Natural killer cell (primary cell): Measurements from ENCODE around the gene SRGN. TPM values are rescaled to one million over a fixed set of nuclear protein-coding genes. Genes with fewer than 3 reads are reported as not detected.
A peak's percentile ranks its signal among the peaks of the same experiment; 100 is the strongest.

Experiments
- ATAC-seq, 3 donors: fragments of 150-1000 bp in 2 of 3; fragments of 200-7000 bp in 1 of 3; cut with Tn5 transposase; 1 replicate in 1 of 3; 2 replicates in 2 of 3; pipeline ENCODE4 v1.10.0; 2021; ENCODE audit warnings: mild to moderate bottlenecking in 2 of 3, moderate library complexity in 2 of 3
- DNase-seq, 2 donors: peaks; one replicate each; pipeline versions ENCODE4 v3.0.0 to v3.0.0-alpha.2; 2013 to 2021; ENCODE audit warnings: mixed read lengths in 1 of 2
- H3K27ac ChIP-seq: one replicate; pipeline ENCODE4 v1.5.1; 2013; ENCODE audit warnings: mild to moderate bottlenecking, low read length
- H3K27me3 ChIP-seq: one replicate; pipeline ENCODE4 v1.6.1; 2013; ENCODE audit warnings: low read length; ENCODE audit not compliant: control insufficient read depth, insufficient read depth
- H3K36me3 ChIP-seq: one replicate; pipeline ENCODE4 v1.6.1; 2013; ENCODE audit warnings: low read length; ENCODE audit not compliant: control insufficient read depth, insufficient read depth
- H3K4me1 ChIP-seq: one replicate; pipeline ENCODE4 v1.6.1; 2013; ENCODE audit warnings: low read length; ENCODE audit not compliant: control insufficient read depth, insufficient read depth
- H3K4me3 ChIP-seq: one replicate; pipeline ENCODE4 v1.5.1; 2013; ENCODE audit warnings: low read length
- H3K9me3 ChIP-seq: one replicate; pipeline ENCODE4 v1.6.1; 2013; ENCODE audit warnings: low read length; ENCODE audit not compliant: control insufficient read depth, insufficient read depth
- H3K27ac Mint-ChIP-seq, 2 donors: one replicate each; pipeline ENCODE4 v1.8.0; 2022; ENCODE audit warnings: mild to moderate bottlenecking in 2 of 2, mixed read lengths in 2 of 2, moderate library complexity in 1 of 2
- H3K27me3 Mint-ChIP-seq, 2 donors: one replicate each; pipeline ENCODE4 v1.8.0; 2022; ENCODE audit warnings: low read depth in 2 of 2, mixed read lengths in 2 of 2
- H3K36me3 Mint-ChIP-seq: one replicate; pipeline ENCODE4 v1.8.0; 2022; ENCODE audit warnings: mixed read lengths
- H3K4me1 Mint-ChIP-seq, 2 donors: one replicate each; pipeline ENCODE4 v1.8.0; 2022; ENCODE audit warnings: mixed read lengths in 2 of 2
- H3K4me3 Mint-ChIP-seq: one replicate; pipeline ENCODE4 v1.8.0; 2022; ENCODE audit warnings: mild to moderate bottlenecking, moderate library complexity, mixed read lengths
- H3K9me3 Mint-ChIP-seq, 2 donors: one replicate each; pipeline ENCODE4 v1.8.0; 2022; ENCODE audit warnings: mixed read lengths in 2 of 2
- CTCF ChIP-seq: fragments of 200-600 bp; IDR thresholded peaks from one replicate; pipeline ENCODE4 v1.8.0; 2022; ENCODE audit warnings: antibody characterized with exemption
- WGBS: methylation state at CpG from one replicate; pipeline ENCODE4 v1.1.7; 2013; ENCODE audit warnings: missing lambda C conversion rate; ENCODE audit not compliant: insufficient coverage; 5-methylcytosine and 5-hydroxymethylcytosine counted together
- intact Hi-C: fragments of 100-400 bp; cut with micrococcal nuclease; formaldehyde crosslinking; loops from one replicate; pipeline ENCODE4 v1.14.2; 2022
- total RNA-seq, 4 donors: library from RNA; stranded (reverse); fragments of 120-200 nt in 1 of 4; gene quantifications; one replicate each; pipeline versions ENCODE4 v1.2.3 to v1.2.4, GENCODE V29; 2013 to 2022

Gene SRGN
- total RNA-seq, 3 donors from 2014 or later (not counting 1 experiment from before 2014, with no cell fraction given), result 636 to 954 (median 778) TPM

GRCh38 chr10:69057261-69057950, 30.5 kb upstream of the SRGN start:
- Mint-ChIP-seq H3K4me3 (peak overlapping the region; percentile 78), H3K36me3 (no peaks in the 10 kb centered on the region), H3K27me3 (no peaks in the 10 kb centered on the region), H3K27ac (peak overlapping the region; percentile 85 to 93), H3K4me1 (peaks cover 55 to 62% of the 10 kb centered on the region in 2 donors), H3K9me3 (no peaks in the 10 kb centered on the region)
- Histone ChIP-seq H3K27me3 (no peaks in the 10 kb centered on the region), H3K4me3 (no peak overlapping the region), H3K4me1 (peaks cover 83% of the 10 kb centered on the region), H3K9me3 (no peaks in the 10 kb centered on the region), H3K36me3 (no peaks in the 10 kb centered on the region), H3K27ac (peak overlapping the region; percentile 72)
- ATAC-seq (peak; percentile 13 to 59 (median 41)), DNase-seq (peak in 1 of 2 donors; percentile 28)
- intact Hi-C loops, result no loop called here
- WGBS, result 23% methylated on average over 14 of the region's 14 CpGs
- no peak for TF ChIP-seq CTCF

- H3K27me3 Mint-ChIP-seq, result no peaks in the 10 kb centered on the region
- Histone ChIP-seq H3K9me3 (no peaks in the 10 kb centered on the region), H3K27ac (peak overlapping the region; percentile 72), H3K36me3 (no peaks in the 10 kb centered on the region), H3K4me3 (no peak overlapping the region), H3K4me1 (peaks cover 79% of the 10 kb centered on the region), H3K27me3 (no peaks in the 10 kb centered on the region)
- H3K4me1 Mint-ChIP-seq, result peaks cover 55 to 57% of the 10 kb centered on the region in 2 donors
- WGBS, result 0% methylated on average over 1 of the region's 1 CpG
- H3K36me3 Mint-ChIP-seq, result no peaks in the 10 kb centered on the region
- intact Hi-C loops, result no loop called here
- H3K9me3 Mint-ChIP-seq, result no peaks in the 10 kb centered on the region
- no peak for DNase-seq
- TF ChIP-seq CTCF, result no peak
- no peak for ATAC-seq
- peak overlapping the region; percentile 85 to 93 for H3K27ac Mint-ChIP-seq
- H3K4me3 Mint-ChIP-seq, result peak overlapping the region; percentile 78
Measured at GRCh38 chr10:69057951-69058297, 30.0 kb upstream of the SRGN start.

GRCh38 chr10:69060127-69060798, 27.6 kb upstream of the SRGN start:
- ATAC-seq (no peak), DNase-seq (no peak)
- peaks cover 47% of the 10 kb centered on the region in 2 donors for H3K4me1 Mint-ChIP-seq
- intact Hi-C loops, result loop anchor here (2.0 kb wide), 1 partner anchor 15 kb away; no protein-coding TSS in a partner anchor
- 99% methylated on average over 6 of the region's 8 CpGs for WGBS
- no peak overlapping the region for H3K4me3 Mint-ChIP-seq
- Histone ChIP-seq H3K27ac (no peak overlapping the region), H3K4me1 (peaks cover 66% of the 10 kb centered on the region), H3K36me3 (no peaks in the 10 kb centered on the region), H3K4me3 (no peak overlapping the region), H3K9me3 (no peaks in the 10 kb centered on the region), H3K27me3 (no peaks in the 10 kb centered on the region)
- no peaks in the 10 kb centered on the region for H3K27me3 Mint-ChIP-seq
- TF ChIP-seq CTCF, result no peak
- H3K9me3 Mint-ChIP-seq, result no peaks in the 10 kb centered on the region
- H3K36me3 Mint-ChIP-seq, result no peaks in the 10 kb centered on the region
- H3K27ac Mint-ChIP-seq, result no peak overlapping the region
